ENCODE results near the gene PTPRO. TPM values are rescaled to one million over a fixed set of nuclear protein-coding genes. Genes with fewer than 3 reads are reported as not detected.

Gene PTPRO
- total RNA-seq, 1 experiment from 2014 or later: 0.52 TPM

DNA sequence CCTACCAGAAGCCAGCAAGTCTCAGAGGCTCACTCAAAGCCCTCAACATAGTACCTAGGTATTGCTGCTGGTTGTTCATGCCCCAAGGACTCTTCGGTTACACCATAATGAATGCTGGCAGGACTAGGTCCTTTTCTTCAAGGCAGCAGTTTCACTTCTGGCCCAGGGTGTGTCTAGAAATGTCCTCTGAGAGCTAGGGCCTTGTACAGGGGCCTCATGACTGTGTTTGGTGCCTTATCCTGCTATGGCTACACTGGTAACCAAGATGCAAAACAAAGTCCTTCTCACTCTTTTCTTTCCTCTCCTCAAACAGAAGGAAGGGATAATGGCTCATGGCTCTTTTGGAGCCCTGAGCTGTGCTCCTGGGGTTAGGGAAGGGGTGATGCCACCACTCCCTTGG, 15.2 kb upstream of the PTPRO start:
- Histone ChIP-seq H3K56ac (ENCODE audit: insufficient read length, low read depth, low read length) (no peak overlapping the region), H3K9ac (ENCODE audit: extremely low read depth, insufficient read length, low read length) (no peak overlapping the region), H3K23ac (ENCODE audit: insufficient read length, low read depth, low read length) (no peak overlapping the region), H2BK120ac (ENCODE audit: low read depth, low read length, poor library complexity, severe bottlenecking) (no peak overlapping the region), H3K4me2 (ENCODE audit: insufficient read depth, insufficient read length, low read length) (no peak overlapping the region), H2AK5ac (ENCODE audit: insufficient read length, low read length) (no peak overlapping the region), H4K20me1 (ENCODE audit: control insufficient read depth, insufficient read depth, insufficient read length) (no peaks in the 10 kb centered on the region), H2BK15ac (ENCODE audit: low read depth, low read length) (no peak overlapping the region), H3K9me3 (ENCODE audit: control insufficient read depth, low read depth, low read length) (no peaks in the 10 kb centered on the region), H4K5ac (ENCODE audit: insufficient read length, low read depth, low read length) (no peak overlapping the region), H4K8ac (replicated peaks; ENCODE audit: insufficient read length, low read depth, low read length) (no peak overlapping the region), H3K4ac (ENCODE audit: low read depth, low read length) (no peak overlapping the region), H3K14ac (ENCODE audit: insufficient read depth, low read length) (no peak overlapping the region), H3T11ph (ENCODE audit: low read length) (no peak overlapping the region), H3K27me3 (ENCODE audit: insufficient read depth, low read length) (no peaks in the 10 kb centered on the region), H3K79me2 (ENCODE audit: insufficient read depth, low read length) (no peaks in the 10 kb centered on the region), H3K23me2 (ENCODE audit: insufficient read length, low read depth, low read length, poor library complexity, severe bottlenecking) (no peaks in the 10 kb centered on the region), H2BK20ac (ENCODE audit: low read depth, low read length, poor library complexity, severe bottlenecking) (no peak overlapping the region), H2BK5ac (ENCODE audit: insufficient read length, low read length) (no peak overlapping the region), H3K18ac (ENCODE audit: insufficient read length, low read depth, low read length) (no peak overlapping the region), H3K79me1 (ENCODE audit: insufficient read depth, low read depth, low read length, poor library complexity, severe bottlenecking) (no peaks in the 10 kb centered on the region), H4K91ac (ENCODE audit: insufficient read length, low read depth, low read length) (no peak overlapping the region), H2AFZ (ENCODE audit: low read length) (no peak overlapping the region), H3K4me1 (ENCODE audit: insufficient read depth, low read length) (no peaks in the 10 kb centered on the region), H3K27ac (ENCODE audit: insufficient read length, low read depth, low read length) (no peak overlapping the region), H2BK12ac (ENCODE audit: insufficient read length, low read depth, low read length) (no peak overlapping the region)
- Mint-ChIP-seq H3K27ac (no peak overlapping the region), H3K27me3 (ENCODE audit: low read depth) (no peaks in the 10 kb centered on the region; the same call in 1 of the 2 replicates), H3K4me1 (no peaks in the 10 kb centered on the region), H3K9me3 (peaks cover 6 to 15% of the 10 kb centered on the region in 2 experiments), H3K4me3 (no peak overlapping the region), H3K36me3 (ENCODE audit: insufficient read depth in 1 of 3, low read depth in 3 of 3) (peaks cover 0 to 2% (median 0%) of the 10 kb centered on the region in 3 experiments; a peak in 1 of 7 replicates)
- TF ChIP-seq, protein P1, sequence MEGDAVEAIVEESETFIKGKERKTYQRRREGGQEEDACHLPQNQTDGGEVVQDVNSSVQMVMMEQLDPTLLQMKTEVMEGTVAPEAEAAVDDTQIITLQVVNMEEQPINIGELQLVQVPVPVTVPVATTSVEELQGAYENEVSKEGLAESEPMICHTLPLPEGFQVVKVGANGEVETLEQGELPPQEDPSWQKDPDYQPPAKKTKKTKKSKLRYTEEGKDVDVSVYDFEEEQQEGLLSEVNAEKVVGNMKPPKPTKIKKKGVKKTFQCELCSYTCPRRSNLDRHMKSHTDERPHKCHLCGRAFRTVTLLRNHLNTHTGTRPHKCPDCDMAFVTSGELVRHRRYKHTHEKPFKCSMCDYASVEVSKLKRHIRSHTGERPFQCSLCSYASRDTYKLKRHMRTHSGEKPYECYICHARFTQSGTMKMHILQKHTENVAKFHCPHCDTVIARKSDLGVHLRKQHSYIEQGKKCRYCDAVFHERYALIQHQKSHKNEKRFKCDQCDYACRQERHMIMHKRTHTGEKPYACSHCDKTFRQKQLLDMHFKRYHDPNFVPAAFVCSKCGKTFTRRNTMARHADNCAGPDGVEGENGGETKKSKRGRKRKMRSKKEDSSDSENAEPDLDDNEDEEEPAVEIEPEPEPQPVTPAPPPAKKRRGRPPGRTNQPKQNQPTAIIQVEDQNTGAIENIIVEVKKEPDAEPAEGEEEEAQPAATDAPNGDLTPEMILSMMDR (conservative IDR thresholded peaks at IDR 0.05): no peak
- no CpG with 5 or more reads among the region's 1 CpG for WGBS (ENCODE audit: extremely low coverage, insufficient read length, low lambda C conversion rate)
- no peak for DNase-seq

Data from H9 (cell line).